OCI-LY3 (cell line): ENCODE results near the gene NR3C2.

ENCODE experiments used
- EZH2phosphoT487 ChIP-seq: fragments of 200-600 bp; shearing (Covaris generic); IDR thresholded peaks from 2 replicates; pipeline ENCODE4 v1.6.1; 2018; ENCODE audit warnings: antibody characterized with exemption, mixed run types, low read depth
- TF ChIP-seq, protein P1 (sequence below): fragments of 200-600, 300-600 bp; sonication (generic); IDR thresholded peaks from 2 replicates; pipeline ENCODE4 v1.5.1; 2014; ENCODE audit warnings: antibody characterized with exemption, low read length, low read depth

- TF ChIP-seq, protein P1, sequence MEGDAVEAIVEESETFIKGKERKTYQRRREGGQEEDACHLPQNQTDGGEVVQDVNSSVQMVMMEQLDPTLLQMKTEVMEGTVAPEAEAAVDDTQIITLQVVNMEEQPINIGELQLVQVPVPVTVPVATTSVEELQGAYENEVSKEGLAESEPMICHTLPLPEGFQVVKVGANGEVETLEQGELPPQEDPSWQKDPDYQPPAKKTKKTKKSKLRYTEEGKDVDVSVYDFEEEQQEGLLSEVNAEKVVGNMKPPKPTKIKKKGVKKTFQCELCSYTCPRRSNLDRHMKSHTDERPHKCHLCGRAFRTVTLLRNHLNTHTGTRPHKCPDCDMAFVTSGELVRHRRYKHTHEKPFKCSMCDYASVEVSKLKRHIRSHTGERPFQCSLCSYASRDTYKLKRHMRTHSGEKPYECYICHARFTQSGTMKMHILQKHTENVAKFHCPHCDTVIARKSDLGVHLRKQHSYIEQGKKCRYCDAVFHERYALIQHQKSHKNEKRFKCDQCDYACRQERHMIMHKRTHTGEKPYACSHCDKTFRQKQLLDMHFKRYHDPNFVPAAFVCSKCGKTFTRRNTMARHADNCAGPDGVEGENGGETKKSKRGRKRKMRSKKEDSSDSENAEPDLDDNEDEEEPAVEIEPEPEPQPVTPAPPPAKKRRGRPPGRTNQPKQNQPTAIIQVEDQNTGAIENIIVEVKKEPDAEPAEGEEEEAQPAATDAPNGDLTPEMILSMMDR: no peak
- no peak for TF ChIP-seq EZH2phosphoT487
Measured at GRCh38 chr4:148395771-148396170, 46.4 kb downstream of the NR3C2 start.
